Renal pelvis (tissue), 4 donors: Measurements from ENCODE around the gene CUEDC1. TPM values are rescaled to one million over a fixed set of nuclear protein-coding genes. Genes with fewer than 3 reads are reported as not detected.

ENCODE experiments used
- DNase-seq: peaks from one replicate; pipeline ENCODE4 v3.0.0-alpha.2; 2013
- polyA plus RNA-seq, 3 donors: library from polyadenylated mRNA; unstranded; fragments of 120-200 nt; gene quantifications; one replicate each; pipeline ENCODE4 v1.2.1, GENCODE V29; 2013; ENCODE audit not compliant: insufficient read length in 3 of 3

Gene CUEDC1
- polyA plus RNA-seq, 3 donors: 45.1 to 51.0 (median 46.2) TPM

DNA sequence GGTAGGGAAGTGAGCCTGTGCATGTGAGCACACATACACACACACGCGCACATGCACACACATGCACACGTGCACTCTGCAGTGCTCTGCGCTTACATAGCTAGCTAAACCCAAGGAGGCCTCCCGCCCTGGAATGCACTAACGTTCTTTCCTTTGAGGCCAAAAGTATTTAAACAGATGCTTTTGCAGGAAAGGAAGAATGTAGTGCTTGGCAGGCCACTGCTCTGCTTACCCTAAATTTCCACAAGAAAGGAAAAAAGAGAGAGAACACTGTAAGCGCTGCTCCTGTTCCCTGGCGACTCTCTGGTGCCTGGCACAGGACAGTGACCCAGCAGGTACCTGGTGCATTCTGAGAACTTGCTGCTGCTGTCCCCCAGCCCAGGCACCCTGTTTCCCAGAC lies 74.1 kb downstream of the CUEDC1 start:
- no peak for DNase-seq

DNA sequence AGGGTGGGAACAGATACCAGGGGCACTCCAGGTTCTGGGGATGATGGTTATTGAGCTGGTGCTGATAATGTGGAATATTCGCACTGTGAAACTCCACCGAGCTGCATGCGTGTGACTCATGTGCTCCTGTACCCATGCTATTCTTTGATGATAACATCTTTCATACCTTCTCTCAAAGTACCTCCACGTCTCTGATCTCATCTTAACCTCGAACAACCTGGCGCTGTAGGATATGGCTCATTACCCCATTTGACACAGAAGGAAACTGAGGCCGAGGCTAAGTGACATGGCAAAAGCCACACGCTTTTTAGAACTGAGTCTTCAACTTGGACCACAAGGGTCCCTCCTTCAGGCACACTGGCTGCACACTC lies 75.1 kb downstream of the CUEDC1 start:
- no peak for DNase-seq

DNA sequence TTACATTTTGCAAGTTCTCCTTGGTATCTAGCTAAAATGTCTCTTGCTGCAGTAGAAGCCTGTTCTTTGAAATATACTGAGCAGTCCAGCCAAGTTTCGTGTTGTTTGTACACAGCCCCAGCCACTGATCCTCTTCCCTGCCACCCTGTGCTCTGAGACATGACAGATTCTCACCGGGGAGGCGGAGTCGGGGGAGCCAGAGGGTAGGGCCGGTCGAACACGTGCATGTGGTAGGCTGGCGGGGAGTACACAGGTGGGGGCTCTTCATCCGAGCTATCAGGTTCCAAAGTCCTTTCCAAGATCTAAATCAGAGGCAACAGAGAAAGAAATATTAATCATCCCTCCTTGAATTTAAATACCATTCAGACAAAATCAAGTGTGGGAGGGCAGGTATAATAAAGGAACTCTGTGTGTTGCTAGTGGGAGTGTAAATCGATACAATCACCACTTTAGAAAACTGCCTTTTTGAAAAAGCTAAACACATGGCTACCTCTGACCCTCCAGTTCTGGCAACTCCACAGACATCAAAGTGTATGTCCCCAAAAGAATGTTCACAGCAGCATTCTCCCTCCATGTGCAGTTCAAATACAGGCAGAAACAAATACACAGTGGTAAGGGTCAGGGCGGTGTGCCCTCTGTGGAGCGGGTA lies 75.7 kb downstream of the CUEDC1 start:
- no peak for DNase-seq

DNA sequence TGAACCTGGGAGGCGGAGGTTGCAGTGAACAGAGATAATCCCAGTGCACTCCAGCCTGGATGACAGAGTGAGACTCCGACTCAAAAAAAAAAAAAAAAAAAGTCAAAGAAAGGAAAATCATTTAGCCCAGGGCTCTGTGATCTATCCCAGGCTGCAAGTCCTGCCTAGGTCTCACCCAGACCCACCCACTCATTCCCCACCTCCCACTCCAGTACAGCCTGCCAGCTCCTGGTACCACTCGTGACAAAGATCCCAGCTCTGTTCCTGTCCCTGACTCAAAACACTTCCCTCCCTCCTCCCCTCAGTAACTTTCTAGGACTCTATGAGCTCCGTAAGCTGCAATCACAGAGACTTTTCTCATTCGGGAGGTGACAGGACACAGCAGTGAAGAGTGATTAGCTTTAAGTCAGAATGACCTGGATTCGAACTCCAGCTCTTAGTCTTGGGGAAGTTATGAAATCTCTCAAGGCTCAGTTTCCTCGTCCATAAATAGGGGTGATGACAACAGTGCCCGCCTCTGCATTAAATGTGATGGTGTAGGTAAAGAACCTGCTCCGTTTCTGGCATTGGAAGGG lies 77.3 kb downstream of the CUEDC1 start:
- DNase-seq: no peak

DNA sequence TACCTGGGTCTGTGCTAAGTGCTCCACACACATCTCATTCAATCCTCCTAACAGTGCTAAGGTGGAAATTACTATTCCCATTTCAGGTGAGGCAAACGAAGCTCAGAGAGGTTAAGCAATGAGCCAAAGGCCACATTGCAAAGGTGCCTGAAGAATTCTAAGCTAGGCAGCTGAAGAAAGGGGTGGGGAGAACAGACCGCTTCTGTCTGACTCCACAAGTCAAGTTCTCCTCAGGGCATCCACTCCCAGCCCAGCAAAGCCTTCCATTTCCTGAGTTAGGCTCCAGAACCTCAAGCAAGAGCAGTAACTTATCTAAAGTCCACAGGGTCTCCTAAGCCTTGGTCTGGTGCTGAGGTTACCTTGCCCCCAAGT lies 78.4 kb downstream of the CUEDC1 start:
- no peak for DNase-seq

DNA sequence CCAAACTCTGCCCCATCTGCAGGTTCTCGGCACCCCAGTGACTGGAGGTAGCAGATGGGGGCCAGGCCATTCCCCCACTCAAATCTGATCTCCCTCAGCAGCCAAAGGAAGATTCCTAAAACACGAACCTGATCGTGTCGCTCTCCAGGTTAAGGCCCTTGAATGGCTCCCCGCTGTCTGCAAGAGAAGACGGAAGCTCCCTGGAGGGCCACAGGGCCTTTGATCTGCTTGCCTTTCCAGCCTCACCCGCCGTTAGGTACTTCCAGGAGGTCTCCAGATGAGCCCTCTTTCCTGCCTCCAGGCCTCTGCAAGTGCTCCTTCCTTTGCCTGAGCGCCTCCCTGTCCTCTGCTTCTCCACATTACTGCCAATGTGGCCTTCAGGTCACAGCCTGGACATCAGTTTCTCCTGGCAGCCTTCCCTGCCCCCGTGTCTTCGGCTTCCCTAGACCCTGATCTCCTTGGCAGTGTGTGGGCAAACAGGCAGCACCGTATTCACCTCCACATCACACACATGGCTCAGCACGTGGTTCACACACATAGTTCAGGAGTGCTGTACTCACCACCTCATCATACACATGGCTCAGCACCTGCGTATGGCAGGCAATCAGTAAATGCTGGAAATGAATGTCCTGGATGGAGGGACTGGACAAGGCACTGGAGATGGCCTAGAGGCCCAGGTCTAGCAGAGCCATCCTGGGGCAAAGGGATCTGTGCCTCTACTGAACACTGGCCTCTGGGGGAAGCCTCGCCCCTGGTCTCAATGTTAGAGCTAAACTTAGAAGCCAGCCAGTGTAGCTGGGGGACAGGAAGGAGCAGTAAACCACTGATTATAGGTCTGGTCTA lies 79.0 kb downstream of the CUEDC1 start:
- no peak for DNase-seq

DNA sequence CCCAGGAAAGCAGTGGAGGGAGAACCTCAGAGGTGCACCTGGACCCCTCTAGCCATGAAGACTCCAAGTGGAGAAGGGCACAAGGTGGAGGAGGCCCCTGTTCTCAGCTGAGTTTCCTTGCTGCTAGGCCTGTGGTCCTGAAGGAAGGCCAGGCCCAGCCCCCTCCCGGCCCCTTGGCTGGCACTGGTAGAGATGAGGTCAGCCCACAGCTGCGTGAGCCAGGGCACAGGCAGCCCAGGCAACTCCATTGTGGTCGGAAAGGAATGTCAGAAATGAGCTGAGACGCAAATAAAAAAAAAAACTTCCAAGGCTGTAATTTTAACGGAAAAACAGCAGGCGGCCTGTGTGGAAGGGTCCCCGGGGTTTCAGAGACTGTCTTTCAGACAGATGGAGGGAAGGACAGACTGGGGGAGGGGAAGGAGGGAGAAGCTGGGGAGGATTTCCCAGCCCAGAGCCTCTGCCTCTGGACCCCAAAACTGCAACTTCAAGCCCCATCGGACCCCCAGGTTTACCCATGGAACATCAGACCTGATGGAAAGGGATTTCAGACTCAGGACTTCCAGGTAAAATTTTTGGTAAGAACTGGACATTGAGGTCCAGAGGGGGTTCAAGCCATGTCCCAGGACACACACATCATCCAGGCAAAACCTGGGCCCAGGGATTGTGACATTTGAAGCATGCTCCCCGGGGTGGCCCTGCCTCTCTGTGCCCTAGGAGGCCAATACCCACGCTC lies 79.8 kb downstream of the CUEDC1 start:
- peak; percentile 90 for DNase-seq

DNA sequence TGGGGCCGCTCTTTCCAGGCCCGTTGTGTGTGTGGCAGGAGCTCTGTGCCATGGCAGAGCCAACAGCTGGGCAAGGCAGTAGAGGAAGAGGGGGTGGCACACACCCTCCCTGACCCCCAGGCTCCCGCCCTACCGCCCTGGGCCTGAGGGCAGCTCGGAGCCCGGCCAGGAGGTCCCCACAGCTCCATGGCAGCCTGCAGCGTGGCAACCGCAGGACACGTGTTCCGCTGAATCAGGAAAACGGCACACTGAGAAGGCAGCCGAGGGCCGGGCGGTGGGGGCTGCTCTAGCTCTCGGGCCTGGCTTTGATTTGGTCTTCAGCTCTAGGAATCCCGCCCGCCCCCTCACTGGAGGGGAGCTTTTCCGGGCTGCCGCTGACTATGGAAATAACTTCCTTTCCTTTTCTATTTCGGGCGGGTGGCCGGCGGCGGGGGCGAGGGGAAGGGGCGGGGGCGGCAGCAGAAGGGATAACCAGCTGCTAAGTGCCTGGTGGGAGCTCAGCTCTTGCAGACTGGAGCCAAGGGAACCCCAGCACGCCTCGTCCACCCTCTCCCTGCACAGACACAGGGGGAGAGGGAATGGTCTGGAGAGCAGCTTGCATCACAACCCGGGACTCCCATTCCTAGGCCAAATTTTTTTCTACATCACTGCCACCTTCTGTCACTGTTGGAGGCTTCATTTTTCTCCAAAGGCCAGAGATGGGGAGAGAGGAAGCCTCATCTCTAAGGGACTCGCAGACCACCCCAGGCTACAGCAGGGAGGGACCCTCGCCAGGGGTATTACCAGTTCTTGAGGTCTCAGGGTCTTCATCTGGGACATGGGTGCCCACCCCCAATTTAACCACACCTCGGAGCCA lies 80.5 kb downstream of the CUEDC1 start:
- peak; percentile 93 for DNase-seq

DNA sequence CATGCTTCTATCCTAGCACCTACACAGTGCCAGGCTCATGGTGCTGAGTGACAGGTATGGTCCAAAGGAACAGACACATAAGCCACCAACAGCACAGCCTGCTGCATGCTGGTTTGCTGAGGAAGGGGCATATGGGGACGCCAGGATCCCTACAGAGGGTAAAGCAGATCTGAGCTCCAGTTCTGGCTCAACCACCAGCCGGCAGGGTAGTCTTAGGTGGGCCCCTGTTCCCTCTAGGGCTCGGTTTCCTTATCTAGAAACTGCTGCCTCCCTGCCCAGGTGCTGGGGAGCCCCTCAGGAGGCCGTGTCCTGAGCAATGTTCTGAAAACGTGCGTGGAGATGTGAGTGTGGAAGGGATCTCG lies 81.2 kb downstream of the CUEDC1 start:
- no peak for DNase-seq

DNA sequence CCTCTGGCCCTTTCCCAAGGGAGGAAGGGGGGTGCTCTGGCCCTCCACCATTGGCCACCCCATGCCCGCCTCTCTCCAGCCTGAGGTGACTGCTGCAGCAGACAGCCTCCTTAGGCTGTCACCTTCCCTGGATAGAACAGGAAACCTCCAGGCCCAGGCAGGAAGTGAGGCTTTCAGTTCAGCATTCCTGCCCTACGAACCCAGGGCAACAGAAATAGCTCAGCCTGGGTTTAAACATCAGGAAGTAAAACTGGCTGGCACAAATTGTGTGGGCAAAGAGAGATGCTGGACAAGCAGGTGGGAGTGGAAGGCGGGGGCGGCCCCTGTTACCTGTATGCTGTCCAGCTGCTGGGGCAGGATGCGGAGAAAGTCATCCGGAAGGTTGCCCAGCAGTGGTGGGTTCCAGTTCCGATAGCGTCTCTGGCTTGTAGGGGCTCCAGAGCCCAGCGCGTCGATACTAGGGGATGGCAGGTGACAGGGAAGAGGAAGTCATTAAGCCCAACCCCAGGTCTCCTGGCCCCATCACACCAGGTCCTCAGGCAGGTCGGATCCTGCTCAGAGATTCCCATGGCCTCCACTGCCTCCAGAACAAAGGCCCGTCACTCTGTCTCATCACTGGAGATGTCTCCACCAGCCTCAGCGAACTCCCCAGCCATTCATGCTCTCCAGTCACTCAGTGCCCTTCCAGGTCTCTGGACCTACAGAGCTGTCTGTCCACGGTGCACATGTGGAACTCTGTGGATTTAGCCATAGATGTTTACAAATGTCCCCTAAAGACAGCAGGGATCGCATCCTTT lies 81.8 kb downstream of the CUEDC1 start:
- DNase-seq: no peak

DNA sequence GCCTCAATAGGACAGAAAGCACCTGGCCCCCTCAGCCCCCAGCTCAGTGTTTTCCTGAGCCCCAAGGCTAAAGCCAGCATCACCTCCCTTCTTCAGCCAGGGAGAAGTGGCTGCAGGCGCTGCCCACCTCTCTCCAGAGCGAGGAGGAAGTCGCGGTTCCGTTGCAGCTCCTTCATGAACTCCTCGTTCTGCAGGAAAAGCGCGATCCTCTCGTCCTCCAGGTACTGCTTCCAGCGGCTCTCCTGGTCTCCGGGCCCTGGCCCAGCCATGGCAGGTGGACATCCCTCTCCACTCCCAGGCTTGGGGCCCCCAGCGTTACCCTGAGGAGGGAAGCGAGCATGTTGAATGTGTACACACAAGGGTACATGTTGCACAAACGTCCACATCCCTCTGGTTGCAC lies 82.7 kb downstream of the CUEDC1 start:
- DNase-seq: no peak

DNA sequence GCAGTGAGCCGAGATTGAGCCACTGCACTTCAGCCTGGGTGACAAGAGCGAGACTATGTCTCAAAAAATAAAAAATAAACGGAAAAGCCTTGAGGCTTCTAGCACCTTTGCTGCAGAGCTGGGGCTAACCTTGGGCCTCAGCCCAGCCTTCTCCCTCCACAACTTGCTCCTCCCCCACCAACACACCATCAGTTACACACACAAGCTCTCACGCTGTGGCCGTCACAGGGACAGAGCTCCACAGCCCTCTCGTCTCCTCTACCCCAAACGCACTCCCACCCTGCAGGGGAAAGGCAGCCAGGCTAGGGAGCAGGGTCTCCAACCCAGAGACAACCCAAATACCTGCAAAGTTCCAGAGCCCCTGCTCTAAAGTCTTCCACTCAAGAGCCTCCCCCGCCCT lies 83.3 kb downstream of the CUEDC1 start:
- DNase-seq: no peak

DNA sequence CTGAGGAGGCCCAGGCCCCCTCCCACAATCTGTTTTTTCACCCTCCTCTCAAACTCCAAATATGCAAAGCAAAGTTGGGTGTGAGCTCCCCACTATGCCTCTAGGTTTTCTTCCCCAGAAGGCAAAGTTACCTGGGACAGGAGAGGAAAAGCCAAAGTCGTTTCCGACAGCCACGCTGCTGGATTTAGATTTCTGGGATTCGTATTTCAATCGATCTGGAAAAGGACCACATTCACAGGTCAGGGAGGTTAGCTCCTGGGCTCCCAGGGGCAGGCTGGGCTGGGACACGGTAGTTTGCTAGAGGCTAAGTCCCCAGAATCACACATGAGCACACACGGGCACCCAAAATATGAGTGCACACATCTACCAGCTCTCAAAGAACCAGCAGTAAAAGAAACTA lies 84.1 kb downstream of the CUEDC1 start:
- DNase-seq: no peak

DNA sequence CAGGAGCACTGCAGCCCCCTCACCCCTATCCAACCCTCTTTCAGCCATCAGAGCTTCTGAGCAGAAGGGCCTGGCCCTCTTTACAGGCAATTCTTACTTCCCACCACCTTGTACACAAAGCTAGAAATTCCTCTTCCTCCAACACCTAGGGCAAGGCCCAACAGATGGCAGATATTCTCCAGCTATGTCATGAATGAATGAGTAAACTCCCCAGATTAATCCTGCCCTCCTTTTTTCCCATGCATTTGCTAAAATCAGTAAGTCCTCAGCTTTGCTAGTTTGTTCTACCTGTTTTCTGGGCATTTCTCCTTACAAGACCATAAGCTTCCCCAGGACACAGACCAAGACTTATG lies 85.0 kb downstream of the CUEDC1 start:
- no peak for DNase-seq

DNA sequence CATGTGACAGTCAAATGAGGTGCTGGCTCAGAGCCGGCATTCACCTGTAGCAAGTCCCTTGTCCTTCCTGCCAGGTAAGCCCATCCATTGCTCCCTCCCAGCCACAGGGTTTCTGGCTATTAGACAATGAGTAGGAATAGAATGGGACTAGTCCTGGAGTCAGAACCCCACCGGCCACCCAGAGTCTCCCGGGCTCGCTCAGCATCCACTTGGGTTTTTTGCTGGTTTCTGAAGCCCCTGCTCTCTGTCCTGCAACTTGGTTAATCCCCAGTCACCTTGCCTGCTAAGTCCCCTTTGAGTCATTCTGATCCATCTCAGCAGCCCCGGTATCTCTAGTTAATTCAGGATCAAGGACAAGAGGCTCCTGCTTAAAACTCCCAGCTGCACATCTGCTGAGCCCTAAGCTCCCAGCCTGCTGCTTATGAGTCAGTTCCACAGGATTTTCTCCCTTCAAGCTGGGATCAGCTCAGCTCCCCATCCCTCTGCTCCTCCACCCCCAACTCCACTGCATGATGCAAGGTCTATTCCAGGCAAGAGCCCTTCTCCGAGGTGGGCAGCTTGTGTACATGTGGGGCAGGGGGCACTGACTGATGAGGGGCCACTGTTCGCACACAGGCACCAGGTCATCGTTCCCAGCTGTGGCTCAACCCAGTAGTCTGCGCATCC lies 85.5 kb downstream of the CUEDC1 start:
- no peak for DNase-seq

DNA sequence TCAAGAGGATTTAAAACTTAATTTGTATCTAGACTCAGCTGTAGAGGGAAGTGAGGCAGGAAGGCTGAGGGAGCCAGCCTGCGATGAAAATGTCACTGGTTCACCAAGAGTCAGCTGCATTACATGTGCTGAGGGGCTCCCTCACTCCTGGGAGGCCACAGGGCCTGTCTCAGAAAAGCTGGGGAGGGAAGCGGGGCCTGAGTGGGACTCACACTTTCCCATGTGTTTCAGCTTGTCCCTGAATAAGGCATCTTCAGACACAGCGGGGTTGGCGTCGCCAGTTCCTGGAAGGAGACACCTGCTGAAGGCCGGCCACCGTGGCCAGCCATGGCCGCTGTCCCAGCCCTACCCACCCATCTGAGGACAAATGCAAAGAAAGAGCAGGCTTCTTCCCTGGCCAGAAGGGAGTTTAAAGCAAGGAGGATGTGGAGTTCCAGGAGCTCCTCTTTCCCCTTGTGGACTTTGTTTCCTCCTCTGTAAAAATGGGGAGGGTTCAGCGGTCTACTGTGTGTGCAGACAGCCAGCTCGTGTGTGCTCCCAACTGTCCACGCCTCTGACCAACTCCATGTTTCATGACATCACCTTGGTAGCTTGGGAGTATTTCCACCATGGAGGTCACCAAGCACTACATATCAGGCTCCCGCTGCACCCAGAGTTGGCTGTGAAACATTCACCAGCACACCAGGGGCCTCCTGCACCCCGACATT lies 86.1 kb downstream of the CUEDC1 start:
- no peak for DNase-seq

DNA sequence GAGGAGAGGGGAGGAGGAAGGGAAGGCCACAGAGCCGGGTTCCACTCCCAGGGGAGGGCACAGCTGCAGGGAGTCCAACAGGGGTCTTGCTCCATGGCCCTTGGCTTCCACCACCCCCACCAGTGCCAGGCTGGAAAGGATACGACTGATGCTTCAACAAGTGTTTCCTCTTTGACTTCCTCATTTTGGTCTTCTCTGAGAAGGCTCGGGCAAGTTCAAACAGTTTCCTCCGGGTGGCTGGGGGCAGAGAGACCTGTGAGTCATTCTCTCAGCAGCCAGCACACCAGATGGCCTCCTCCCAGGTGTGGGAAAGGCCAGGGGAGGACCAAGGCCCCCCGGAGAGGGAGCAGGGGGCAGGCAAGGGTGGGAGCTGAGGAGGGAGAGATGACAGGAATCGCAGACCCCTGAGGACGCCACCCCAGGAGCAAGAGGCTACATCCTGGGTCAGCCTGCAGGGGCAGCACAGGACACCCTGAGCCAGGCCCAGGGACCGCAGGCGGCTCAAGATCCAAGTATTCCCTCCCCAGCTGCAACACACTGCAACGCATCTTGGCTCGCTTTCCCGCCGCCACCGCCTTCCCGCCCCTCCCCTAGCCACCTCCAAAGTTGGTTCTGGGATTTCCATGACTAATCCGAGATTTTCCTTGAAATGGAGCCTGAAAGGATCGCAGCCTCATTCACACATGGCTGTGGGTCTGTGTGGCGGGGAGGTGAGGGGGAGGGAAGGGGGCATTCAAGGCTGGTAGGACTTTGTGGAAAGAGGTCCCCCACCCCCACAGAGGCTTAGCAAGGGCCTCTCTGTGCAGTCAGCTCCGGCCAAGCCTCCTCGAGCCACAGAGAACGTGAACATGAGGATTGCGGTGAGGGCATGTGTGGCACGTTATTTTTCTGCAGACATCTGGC lies 87.0 kb downstream of the CUEDC1 start:
- DNase-seq: no peak

DNA sequence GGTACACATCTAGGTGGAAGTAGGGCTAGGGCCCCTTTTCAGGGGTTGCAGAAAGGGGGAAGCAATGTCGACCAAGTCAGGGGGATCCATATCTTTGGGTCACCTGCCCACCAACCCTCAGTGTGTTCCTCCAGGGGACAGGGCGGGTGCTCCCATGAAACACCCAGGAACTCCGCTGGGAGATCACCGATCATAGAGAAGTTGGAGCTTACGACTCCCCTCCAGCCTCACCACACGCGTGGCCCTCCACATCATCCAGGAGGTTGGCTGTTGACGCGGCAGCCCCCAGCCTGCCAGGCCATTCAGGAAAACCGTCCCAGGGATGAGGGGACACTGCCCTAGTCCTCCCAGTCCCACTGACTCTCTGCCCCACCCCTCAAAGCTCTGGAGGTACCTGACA lies 88.1 kb downstream of the CUEDC1 start:
- DNase-seq: no peak

DNA sequence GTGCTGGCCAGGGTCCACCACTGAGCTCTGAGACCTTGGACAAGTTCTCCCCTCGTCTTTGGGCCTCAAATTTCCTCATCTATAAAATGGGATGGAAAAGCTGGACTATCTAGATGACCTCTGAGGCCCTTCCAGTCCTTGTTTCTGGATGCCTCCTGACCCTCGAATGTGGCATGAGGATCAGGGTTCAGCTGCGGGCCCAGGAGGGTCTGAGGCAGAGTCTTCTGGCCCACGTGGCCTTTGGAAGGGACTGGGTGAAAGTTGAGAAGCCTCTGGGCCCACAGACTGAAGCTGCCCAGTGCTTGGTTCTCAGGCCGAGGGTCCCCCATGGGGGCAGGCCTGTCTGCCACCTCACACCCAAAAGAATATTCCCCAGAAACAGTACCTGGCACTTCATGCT lies 88.5 kb downstream of the CUEDC1 start:
- no peak for DNase-seq
